Epithelial cell of esophagus (primary cell): ENCODE data around the gene RBKS.

ENCODE experiments used
- DNase-seq: peaks from one replicate; pipeline ENCODE4 v3.0.0; 2010; ENCODE audit warnings: low read depth
- H3K4me3 ChIP-seq: 2 replicates; pipeline ENCODE4 v1.5.1; 2011; ENCODE audit warnings: mild to moderate bottlenecking, low read length, control low read depth
- CTCF ChIP-seq: IDR thresholded peaks from 2 replicates; pipeline ENCODE4 v1.5.1; 2011; ENCODE audit warnings: low read depth, mild to moderate bottlenecking, low read length, control low read depth, inconsistent platforms; ENCODE audit not compliant: insufficient read depth; ENCODE audit errors: missing control alignments

RBKS gene

GRCh38 chr2:27897717-27898116 lies 7.5 kb upstream of the RBKS start:
- no peak for TF ChIP-seq CTCF
- no peak for DNase-seq
- H3K4me3 ChIP-seq = no peak overlapping the region

- DNase-seq = no peak
- no peak overlapping the region for H3K4me3 ChIP-seq
- no peak for TF ChIP-seq CTCF
Observed at GRCh38 chr2:27893006-27893405, 2.8 kb upstream of the RBKS start.

- no peak for TF ChIP-seq CTCF
- DNase-seq = no peak
- H3K4me3 ChIP-seq = peak overlapping the region; percentile 95
Observed at GRCh38 chr2:27891673-27892105, 1.5 kb upstream of the RBKS start.

- peak; percentile 58 for DNase-seq
- peak overlapping the region; percentile 95 for H3K4me3 ChIP-seq
- no peak for TF ChIP-seq CTCF
Observed at GRCh38 chr2:27890924-27891672, 911 bp upstream of the RBKS start.

- peak overlapping the region; percentile 95 for H3K4me3 ChIP-seq
- peak; percentile 21 for DNase-seq
- no peak for TF ChIP-seq CTCF
Observed at GRCh38 chr2:27889774-27890145, 427 bp downstream of the RBKS start.

- no peak for DNase-seq
- H3K4me3 ChIP-seq = no peak overlapping the region
- TF ChIP-seq CTCF = no peak
Observed at GRCh38 chr2:27888790-27889189, 1.4 kb downstream of the RBKS start.

- no peak for TF ChIP-seq CTCF
- H3K4me3 ChIP-seq = no peak overlapping the region
- DNase-seq = no peak
Observed at GRCh38 chr2:27887830-27888229, 2.4 kb downstream of the RBKS start.
